ENCODE measurements around the gene CSH2. TPM values are rescaled to one million over a fixed set of nuclear protein-coding genes. Genes with fewer than 3 reads are reported as not detected.

The CSH2 gene
- total and polyA plus RNA-seq, 2 of the 13 experiments (the other 11 are each of a cell fraction or from before 2014, with no cell fraction given), result not detected

DNA sequence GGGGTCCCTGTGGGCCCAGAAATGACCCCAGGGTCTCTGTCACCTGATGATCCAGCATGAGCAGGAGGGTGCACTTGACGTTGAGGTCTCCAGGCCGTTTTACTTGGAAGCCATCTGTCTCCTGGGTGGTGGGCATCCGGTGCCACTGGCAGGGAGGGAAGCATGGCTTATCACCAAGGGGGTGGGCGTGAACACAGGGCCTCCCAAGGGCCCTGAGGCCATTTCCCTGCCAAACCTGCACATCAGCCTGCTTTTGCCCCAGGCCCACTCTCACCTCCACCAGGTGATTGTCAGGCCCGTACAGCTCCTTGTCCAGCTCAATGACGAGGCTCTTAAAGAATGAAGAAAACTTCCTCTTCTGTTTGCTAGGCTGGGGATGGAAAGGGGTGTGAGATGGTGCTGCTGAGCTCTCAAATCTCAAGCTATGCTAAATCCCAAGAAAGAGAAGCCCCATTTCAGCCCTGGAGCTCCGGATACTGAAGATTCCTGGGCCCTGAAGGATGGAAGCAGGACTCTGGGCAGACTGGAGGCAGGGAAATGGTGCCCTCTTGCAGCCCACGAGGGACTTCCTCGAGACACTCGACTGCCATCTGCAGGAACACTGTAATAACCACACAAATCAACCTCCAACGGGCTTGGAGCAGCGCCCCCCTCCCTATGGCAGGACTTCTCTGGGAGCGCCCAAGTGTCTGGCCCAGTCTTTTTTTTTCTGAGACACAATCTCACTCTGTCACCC lies 38.9 kb downstream of the CSH2 start:
- H3K27me3 ChIP-seq (ENCODE audit: control insufficient read depth in 1 of 2, insufficient read depth in 2 of 2, low read length in 2 of 2), result no peaks in the 10 kb centered on the region
- H4K20me1 ChIP-seq (ENCODE audit: insufficient read depth, low read length), result peaks cover 8% of the 10 kb centered on the region; the same call in 1 of the 2 replicates
- peaks cover 26% of the 10 kb centered on the region for H3K79me2 ChIP-seq (ENCODE audit: insufficient read depth, low read length)
- no peaks in the 10 kb centered on the region for H3K9me3 ChIP-seq (ENCODE audit: low read length)
- no TSS peak for BruUV-seq (replicated peaks)
- WGBS (ENCODE audit: low lambda C conversion rate), result 75% methylated on average over 10 of the region's 13 CpGs
- DNase-seq (ENCODE audit: low spot score) (peak; percentile 81), FAIRE-seq (peak; percentile 86), ATAC-seq (peak; percentile 81)
- POLR2A ChIA-PET, result interaction anchor here (1.4 to 5.2 kb wide), 2 partner anchors 6 to 61 kb away, joined by 5 to 30 read pairs; partner anchors contain the start of genes CCDC47 and DDX42
- H2AFZ ChIP-seq (ENCODE audit: low read length), result no peak overlapping the region
- in situ Hi-C loops (cut with HindIII; ENCODE audit: extremely low pct_ligation_motif_present, low pct_unique_long_range_greater_than_20kb) (no loop called here), intact Hi-C loops (cut with micrococcal nuclease; ENCODE audit: unreplicated experiment) (no loop called here)
- H3K4me2 ChIP-seq (ENCODE audit: low read depth, low read length), result no peak overlapping the region
- no peak overlapping the region for H3K9ac ChIP-seq (ENCODE audit: insufficient read depth, low read depth, low read length)
- peaks cover 15% of the 10 kb centered on the region for H3K4me1 ChIP-seq (ENCODE audit: insufficient read depth, low read length)
- peaks cover 57 to 81% of the 10 kb centered on the region in 2 experiments for H3K36me3 ChIP-seq (replicated peaks in 1 of 2; ENCODE audit: control insufficient read depth in 1 of 2, insufficient read depth in 2 of 2, low read length in 2 of 2)
- CTCF ChIA-PET (ENCODE audit: low intra/inter-chr PET ratio, low total read pairs), result interaction anchor here (1.2 kb wide), 1 partner anchor 22 kb away, joined by 3 read pairs; no protein-coding TSS in a partner anchor
- no peak overlapping the region for H3K27ac ChIP-seq (ENCODE audit: extremely low read length, insufficient read depth, low read length)
- H3K4me3 ChIP-seq (replicated peaks in 1 of 3; ENCODE audit: insufficient read depth in 1 of 3, low read depth in 2 of 3, low read length in 3 of 3), result no peak overlapping the region
- TF ChIP-seq RNF219 (CRISPR knock-in tag; IDR thresholded peaks at IDR 0.05) (no peak), RFXAP (CRISPR knock-in tag; IDR thresholded peaks at IDR 0.05; ENCODE audit: borderline replicate concordance) (no peak), ZFAT (CRISPR knock-in tag; conservative IDR thresholded peaks at IDR 0.05) (no peak), BCLAF1 (IDR thresholded peaks at IDR 0.05) (no peak), ISL2 (CRISPR knock-in tag; IDR thresholded peaks at IDR 0.05) (no peak), CHD2 (IDR thresholded peaks at IDR 0.05; ENCODE audit: low read depth, low read length) (no peak), ZNF546 (CRISPR knock-in tag; conservative IDR thresholded peaks at IDR 0.05) (no peak), HNF4G (IDR thresholded peaks at IDR 0.05; ENCODE audit: borderline replicate concordance, low read depth, low read length) (no peak), HNF4G (CRISPR knock-in tag; IDR thresholded peaks at IDR 0.05; ENCODE audit: borderline replicate concordance, low read depth) (no peak), MLX (CRISPR knock-in tag; IDR thresholded peaks at IDR 0.05) (no peak), STAG1 (CRISPR knock-in tag; IDR thresholded peaks at IDR 0.05) (peak; percentile 56), ZNF644 (CRISPR knock-in tag; IDR thresholded peaks at IDR 0.05; ENCODE audit: low read depth) (no peak)
- TF ChIP-seq, protein P1, sequence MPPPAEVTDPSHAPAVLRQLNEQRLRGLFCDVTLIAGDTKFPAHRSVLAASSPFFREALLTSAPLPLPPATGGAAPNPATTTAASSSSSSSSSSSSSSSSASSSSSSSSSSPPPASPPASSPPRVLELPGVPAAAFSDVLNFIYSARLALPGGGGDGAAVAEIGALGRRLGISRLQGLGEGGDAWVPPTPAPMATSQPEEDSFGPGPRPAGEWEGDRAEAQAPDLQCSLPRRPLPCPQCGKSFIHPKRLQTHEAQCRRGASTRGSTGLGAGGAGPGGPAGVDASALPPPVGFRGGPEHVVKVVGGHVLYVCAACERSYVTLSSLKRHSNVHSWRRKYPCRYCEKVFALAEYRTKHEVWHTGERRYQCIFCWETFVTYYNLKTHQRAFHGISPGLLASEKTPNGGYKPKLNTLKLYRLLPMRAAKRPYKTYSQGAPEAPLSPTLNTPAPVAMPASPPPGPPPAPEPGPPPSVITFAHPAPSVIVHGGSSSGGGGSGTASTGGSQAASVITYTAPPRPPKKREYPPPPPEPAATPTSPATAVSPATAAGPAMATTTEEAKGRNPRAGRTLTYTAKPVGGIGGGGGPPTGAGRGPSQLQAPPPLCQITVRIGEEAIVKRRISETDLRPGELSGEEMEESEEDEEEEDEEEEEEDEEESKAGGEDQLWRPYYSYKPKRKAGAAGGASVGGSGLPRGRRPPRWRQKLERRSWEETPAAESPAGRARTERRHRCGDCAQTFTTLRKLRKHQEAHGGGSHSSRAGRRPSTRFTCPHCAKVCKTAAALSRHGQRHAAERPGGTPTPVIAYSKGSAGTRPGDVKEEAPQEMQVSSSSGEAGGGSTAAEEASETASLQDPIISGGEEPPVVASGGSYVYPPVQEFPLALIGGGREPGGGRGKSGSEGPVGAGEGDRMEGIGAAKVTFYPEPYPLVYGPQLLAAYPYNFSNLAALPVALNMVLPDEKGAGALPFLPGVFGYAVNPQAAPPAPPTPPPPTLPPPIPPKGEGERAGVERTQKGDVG (CRISPR knock-in tag; IDR thresholded peaks at IDR 0.05; ENCODE audit: borderline replicate concordance), result no peak
- TF ChIP-seq, protein P2, sequence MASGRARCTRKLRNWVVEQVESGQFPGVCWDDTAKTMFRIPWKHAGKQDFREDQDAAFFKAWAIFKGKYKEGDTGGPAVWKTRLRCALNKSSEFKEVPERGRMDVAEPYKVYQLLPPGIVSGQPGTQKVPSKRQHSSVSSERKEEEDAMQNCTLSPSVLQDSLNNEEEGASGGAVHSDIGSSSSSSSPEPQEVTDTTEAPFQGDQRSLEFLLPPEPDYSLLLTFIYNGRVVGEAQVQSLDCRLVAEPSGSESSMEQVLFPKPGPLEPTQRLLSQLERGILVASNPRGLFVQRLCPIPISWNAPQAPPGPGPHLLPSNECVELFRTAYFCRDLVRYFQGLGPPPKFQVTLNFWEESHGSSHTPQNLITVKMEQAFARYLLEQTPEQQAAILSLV (CRISPR knock-in tag; IDR thresholded peaks at IDR 0.05; ENCODE audit: borderline replicate concordance), result no peak
